Measurements from ENCODE around the gene ONECUT2.

GRCh38 chr18:57466307-57466706 lies 31.1 kb downstream of the ONECUT2 start:
- TF ChIP-seq CTCF (conservative IDR thresholded peaks at IDR 0.05; ENCODE audit: low read depth, low read length) = no peak
- TF ChIP-seq EZH2 (IDR thresholded peaks at IDR 0.05; ENCODE audit: borderline replicate concordance, low read depth, low read length, poor library complexity, severe bottlenecking) = no peak
